Measurements from ENCODE around the gene GPC6.

- TF ChIP-seq EZH2 (IDR thresholded peaks at IDR 0.05; ENCODE audit: insufficient read depth, poor library complexity, severe bottlenecking) (no peak), EZH2phosphoT487 (IDR thresholded peaks at IDR 0.05; ENCODE audit: insufficient read depth, low read depth) (no peak)
Observed at GRCh38 chr13:93472814-93473296, 246.2 kb downstream of the GPC6 start.

Measured in GM23248 (cell line).